HEK293T (cell line): Measurements from ENCODE around the gene GTSE1.
"Not testable (repeated sequence)": the region's sequence is repeated elsewhere in the genome, so short reads cannot be mapped to it uniquely, and the experiment has no call there.

Experiments used
- CTCF ChIA-PET: fragments of 350-600 bp; formaldehyde crosslinking; extraction: SDS; loops from one replicate; lab custom pipeline; 2021; ENCODE audit warnings: antibody characterized with exemption, inconsistent platforms; lab: Yijun Ruan, JAX
- POLR2A ChIA-PET: fragments of 350-600 bp; formaldehyde crosslinking; extraction: SDS; loops from one replicate; lab custom pipeline; 2020; ENCODE audit warnings: antibody characterized with exemption, inconsistent platforms; lab: Yijun Ruan, JAX
- DNase-seq: peaks from one replicate; pipeline ENCODE4 v3.0.0; 2012; ENCODE audit warnings: mixed read lengths; ENCODE audit errors: extremely low spot score
- ARNT ChIP-seq: fragments of 450-650 bp; IDR thresholded peaks from 2 replicates; pipeline ENCODE4 v1.6.1; 2017; ENCODE audit warnings: mild to moderate bottlenecking
- BHLHE40 ChIP-seq: fragments of 450-650 bp; IDR thresholded peaks from 2 replicates; pipeline ENCODE4 v1.6.1; 2016; ENCODE audit warnings: mild to moderate bottlenecking, moderate library complexity, borderline replicate concordance
- CTBP1 ChIP-seq: fragments of 450-650 bp; IDR thresholded peaks from 2 replicates; pipeline ENCODE4 v1.6.1; 2016; ENCODE audit warnings: borderline replicate concordance
- ELF4 ChIP-seq: fragments of 450-650 bp; IDR thresholded peaks from 2 replicates; pipeline ENCODE4 v1.6.1; 2017; ENCODE audit warnings: antibody characterized with exemption
- FOXA1 ChIP-seq: fragments of 450-650 bp; IDR thresholded peaks from 2 replicates; pipeline ENCODE4 v1.6.1; 2016; ENCODE audit warnings: mild to moderate bottlenecking
- FOXK2 ChIP-seq: fragments of 450-650 bp; IDR thresholded peaks from 2 replicates; pipeline ENCODE4 v1.6.1; 2016; ENCODE audit warnings: mild to moderate bottlenecking
- FOXM1 ChIP-seq: fragments of 450-650 bp; IDR thresholded peaks from 2 replicates; pipeline ENCODE4 v1.6.1; 2017; ENCODE audit warnings: mild to moderate bottlenecking, borderline replicate concordance
- HDGF ChIP-seq: fragments of 450-650 bp; IDR thresholded peaks from 2 replicates; pipeline ENCODE4 v1.6.1; 2017; ENCODE audit warnings: antibody characterized with exemption, borderline replicate concordance
- L3MBTL2 ChIP-seq: fragments of 450-650 bp; conservative IDR thresholded peaks from 2 replicates; pipeline ENCODE4 v1.6.1; 2016; ENCODE audit warnings: mild to moderate bottlenecking
- LEF1 ChIP-seq: fragments of 450-650 bp; IDR thresholded peaks from 2 replicates; pipeline ENCODE4 v1.6.1; 2017; ENCODE audit warnings: mild to moderate bottlenecking, borderline replicate concordance
- NFRKB ChIP-seq: fragments of 450-650 bp; IDR thresholded peaks from 2 replicates; pipeline ENCODE4 v1.6.1; 2016; ENCODE audit warnings: mild to moderate bottlenecking, moderate library complexity
- SP1 ChIP-seq: fragments of 450-650 bp; IDR thresholded peaks from 2 replicates; pipeline ENCODE4 v1.6.1; 2017
- SUZ12 ChIP-seq: fragments of 450-650 bp; IDR thresholded peaks from 2 replicates; pipeline ENCODE4 v1.6.1; 2016; ENCODE audit warnings: mild to moderate bottlenecking
- TARDBP ChIP-seq: fragments of 450-650 bp; IDR thresholded peaks from 2 replicates; pipeline ENCODE4 v1.6.1; 2016
- ZNF384 ChIP-seq: fragments of 450-650 bp; IDR thresholded peaks from 2 replicates; pipeline ENCODE4 v1.6.1; 2016
- TF ChIP-seq, protein P1 (sequence below): fragments of 450-650 bp; IDR thresholded peaks from 2 replicates; pipeline ENCODE4 v1.6.1; 2016

The GTSE1 gene

GRCh38 chr22:46300491-46300890, 3.8 kb downstream of the GTSE1 start:
- ChIA-PET CTCF (no interaction called here), POLR2A (no interaction called here)
- TF ChIP-seq BHLHE40 (no peak), CTBP1 (no peak), SP1 (no peak), HDGF (no peak), SUZ12 (no peak), FOXK2 (no peak), TARDBP (no peak), L3MBTL2 (no peak), LEF1 (no peak), FOXA1 (no peak), ZNF384 (no peak), ELF4 (no peak)
- TF ChIP-seq, protein P1, sequence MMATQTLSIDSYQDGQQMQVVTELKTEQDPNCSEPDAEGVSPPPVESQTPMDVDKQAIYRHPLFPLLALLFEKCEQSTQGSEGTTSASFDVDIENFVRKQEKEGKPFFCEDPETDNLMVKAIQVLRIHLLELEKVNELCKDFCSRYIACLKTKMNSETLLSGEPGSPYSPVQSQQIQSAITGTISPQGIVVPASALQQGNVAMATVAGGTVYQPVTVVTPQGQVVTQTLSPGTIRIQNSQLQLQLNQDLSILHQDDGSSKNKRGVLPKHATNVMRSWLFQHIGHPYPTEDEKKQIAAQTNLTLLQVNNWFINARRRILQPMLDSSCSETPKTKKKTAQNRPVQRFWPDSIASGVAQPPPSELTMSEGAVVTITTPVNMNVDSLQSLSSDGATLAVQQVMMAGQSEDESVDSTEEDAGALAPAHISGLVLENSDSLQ: no peak
- no peak for DNase-seq

GRCh38 chr22:46303347-46303965, 6.8 kb downstream of the GTSE1 start:
- no peak for DNase-seq
- TF ChIP-seq ELF4 (no peak), SP1 (no peak), ZNF384 (no peak), FOXK2 (no peak), LEF1 (no peak), HDGF (no peak), L3MBTL2 (no peak), ARNT (no peak), SUZ12 (no peak)
- POLR2A ChIA-PET: no interaction called here
- CTCF ChIA-PET: interaction anchor here (0.6 kb wide), 1 partner anchor 398 kb away, joined by 3 read pairs; no protein-coding TSS in a partner anchor

GRCh38 chr22:46308283-46308988, 11.8 kb downstream of the GTSE1 start:
- no peak for TF ChIP-seq FOXM1
- TF ChIP-seq, protein P1: no peak
- TF ChIP-seq HDGF: no peak
- no peak for TF ChIP-seq TARDBP
- TF ChIP-seq ARNT: no peak
- no peak for TF ChIP-seq SP1
- no peak for TF ChIP-seq FOXA1
- no peak for TF ChIP-seq ZNF384
- no peak for TF ChIP-seq NFRKB
- TF ChIP-seq ELF4: no peak
- no peak for TF ChIP-seq CTBP1
- TF ChIP-seq SUZ12: no peak
- TF ChIP-seq FOXK2: no peak
- no peak for TF ChIP-seq L3MBTL2
- no peak for TF ChIP-seq LEF1
- TF ChIP-seq BHLHE40: no peak
- ChIA-PET CTCF (no interaction called here), POLR2A (interaction anchor here (2.0 kb wide), 1 partner anchor 28 kb away, joined by 5 read pairs; the partner anchor contains the start of gene TRMU)
- DNase-seq: no peak

DNA sequence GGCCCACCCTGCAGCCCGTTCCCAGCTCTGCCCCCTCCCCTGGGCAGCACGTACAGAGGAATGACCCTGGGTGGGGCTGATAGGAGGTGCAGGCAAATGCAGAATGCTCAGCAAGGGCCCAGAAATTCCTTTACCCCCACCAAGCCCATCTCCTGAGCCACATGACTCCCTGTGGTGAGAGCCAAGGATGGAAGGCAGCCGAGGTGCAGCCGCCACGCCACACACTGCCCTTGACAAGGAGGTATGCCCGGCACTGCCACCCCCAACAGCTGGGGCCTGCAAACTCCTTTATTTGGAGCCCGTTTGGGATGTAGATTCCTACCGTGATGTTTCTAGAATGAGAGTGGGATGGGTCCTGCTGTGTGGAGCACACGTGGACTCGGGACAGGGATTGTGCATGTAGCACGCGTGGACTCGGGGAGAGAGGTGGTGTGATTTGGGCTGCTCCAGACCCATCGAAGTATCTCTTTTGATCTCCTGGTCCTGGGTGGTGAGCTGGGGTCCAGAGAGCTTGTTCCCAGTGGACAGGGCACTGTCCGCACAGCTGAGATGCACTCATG, 12.9 kb downstream of the GTSE1 start:
- TF ChIP-seq SUZ12 (no peak), ARNT (no peak), L3MBTL2 (no peak), LEF1 (no peak), BHLHE40 (no peak), NFRKB (no peak), TARDBP (no peak), CTBP1 (no peak), HDGF (no peak), FOXA1 (no peak), ZNF384 (no peak), FOXM1 (no peak), ELF4 (no peak), FOXK2 (no peak), SP1 (no peak)
- TF ChIP-seq, protein P1: no peak
- DNase-seq: no peak
- ChIA-PET CTCF (no interaction called here), POLR2A (interaction anchor here (1.2 kb wide), 1 partner anchor 13 kb away, joined by 5 read pairs; the partner anchor contains the start of gene GTSE1)

- ChIA-PET CTCF (interaction anchor here (0.9 to 1.1 kb wide), 2 partner anchors 107 to 190 kb away, joined by 4 read pairs; no protein-coding TSS in a partner anchor), POLR2A (no interaction called here)
- TF ChIP-seq SUZ12 (no peak), BHLHE40 (no peak), ARNT (no peak), FOXK2 (no peak), HDGF (no peak), TARDBP (no peak)
- no peak for DNase-seq
Observed at GRCh38 chr22:46312056-46312455, 15.4 kb downstream of the GTSE1 start.

DNA sequence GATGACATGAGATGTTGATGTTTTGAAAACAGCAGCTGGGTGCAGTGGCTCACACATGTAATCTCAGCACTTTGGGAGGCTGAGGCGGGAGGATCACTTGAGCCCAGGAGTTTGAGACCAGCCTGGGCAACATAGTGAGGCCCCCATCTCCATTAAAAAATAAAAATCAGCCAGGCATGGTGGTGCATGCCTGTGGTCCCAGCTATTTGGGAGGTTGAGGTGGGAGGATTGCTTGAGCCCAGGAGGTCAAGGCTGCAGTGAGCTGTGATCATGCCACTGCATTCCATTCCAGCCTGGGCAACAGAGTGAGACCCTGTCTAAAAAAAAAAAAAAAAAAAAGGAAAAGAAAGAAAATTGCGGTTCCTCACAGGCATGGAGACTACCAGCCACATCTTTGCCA, 16.2 kb downstream of the GTSE1 start:
- DNase-seq, POLR2A ChIA-PET: not testable (repeated sequence)
- CTCF ChIA-PET: interaction anchor here (0.7 to 1.1 kb wide), 2 partner anchors 13 to 191 kb away, joined by 4 read pairs; no protein-coding TSS in a partner anchor
